Heart left ventricle (tissue), 16 donors: ENCODE results near the gene IGSF11. TPM values are rescaled to one million over a fixed set of nuclear protein-coding genes. Genes with fewer than 3 reads are reported as not detected.

Experiments
- ATAC-seq, 4 donors: fragments of 200-7000 bp; cut with Tn5 transposase; one replicate each; pipeline ENCODE4 v1.9.1; 2020 to 2022; ENCODE audit warnings: moderate library complexity in 4 of 4, mild to moderate bottlenecking in 3 of 4, moderate number of reproducible peaks in 1 of 4
- DNase-seq, 5 donors: peaks; one replicate each; pipeline ENCODE4 v3.0.0-alpha.2; 2020
- H3K27ac ChIP-seq, 12 donors: fragments of 200-600 bp; sonication (generic) in 4 of 12; one replicate each; pipeline versions ENCODE4 v1.5.0 to v1.8.0; 2016 to 2022; ENCODE audit warnings: mild to moderate bottlenecking in 2 of 12
- H3K27me3 ChIP-seq, 9 donors: fragments of 200-600 bp; sonication (generic) in 2 of 9; one replicate each; pipeline versions ENCODE4 v1.5.1 to v1.8.0; 2016 to 2022; ENCODE audit warnings: mild to moderate bottlenecking in 3 of 9
- H3K36me3 ChIP-seq, 9 donors: fragments of 200-600 bp; sonication (generic) in 2 of 9; one replicate each; pipeline versions ENCODE4 v1.5.0 to v1.8.0; 2018 to 2022; ENCODE audit warnings: mild to moderate bottlenecking in 2 of 9
- H3K4me1 ChIP-seq, 12 donors: fragments of 200-600 bp; sonication (generic) in 4 of 12; one replicate each; pipeline versions ENCODE4 v1.5.0 to v1.8.0; 2016 to 2022; ENCODE audit warnings: mild to moderate bottlenecking in 3 of 12
- H3K4me3 ChIP-seq, 12 donors: fragments of 200-600 bp; sonication (generic) in 4 of 12; one replicate each; pipeline versions ENCODE4 v1.5.0 to v1.8.0; 2017 to 2022; ENCODE audit warnings: mild to moderate bottlenecking in 9 of 12, moderate library complexity in 4 of 12
- H3K9me3 ChIP-seq, 12 donors: fragments of 200-600 bp; sonication (generic) in 4 of 12; one replicate each; pipeline versions ENCODE4 v1.5.0 to v1.8.0; 2016 to 2022; ENCODE audit warnings: mild to moderate bottlenecking in 1 of 12
- POLR2A ChIP-seq, 2 donors: fragments of 450-650 bp; IDR thresholded peaks; one replicate each; pipeline ENCODE4 v1.6.1; 2017; ENCODE audit warnings: antibody characterized with exemption in 2 of 2, mild to moderate bottlenecking in 2 of 2, moderate library complexity in 2 of 2
- WGBS, 4 donors: extraction: QIAGEN DNeasy Blood & Tissue Kit in 2 of 4; methylation state at CpG; one replicate each; pipeline versions ENCODE4 v1.1.5 to v1.1.7; 2013 to 2018; 5-methylcytosine and 5-hydroxymethylcytosine counted together
- intact Hi-C, 10 donors: fragments of 100-400 bp; cut with DNase I; formaldehyde crosslinking; loops; one replicate each; pipeline versions ENCODE4 v1.11.1 to v1.14.2; 2022
- polyA plus RNA-seq, 2 donors: library from polyadenylated mRNA; stranded (reverse); fragments of 200-250 nt; gene quantifications; one replicate each; pipeline ENCODE4 v1.2.3, GENCODE V29; 2013
- total RNA-seq, 9 donors: library from RNA; depleted of rRNA in 2 of 9; stranded (reverse); fragments of >200 nt in 2 of 9; fragmentation: NEBNext Ultra II Directional in 3 of 9; extraction: Animal tissue kit (Norgen Biotek cat#: 25700) in 3 of 9; gene quantifications; one replicate each; pipeline versions ENCODE4 v1.1.0 to v1.2.4, GENCODE V29; 2016 to 2023
- TF ChIP-seq, protein P1 (sequence below), 12 donors: fragments of 200-600 bp; sonication (generic) in 4 of 12; IDR thresholded peaks; one replicate each; pipeline versions ENCODE4 v1.5.0 to v1.8.0; 2018 to 2022; ENCODE audit warnings: antibody characterized with exemption in 12 of 12, mild to moderate bottlenecking in 5 of 12
- donor health status: ischemic (EF 13 %, LVEDD 7.1; RV severe dilation, severe dysfunction).
- donor health status: healthy with polysubstance abuse.
- donor health status: DM: no; HTN: yes; CAD: no.
- donor health status: DM: no; HTN: no; CAD: no.
- donor health status: ischemic (EF 25% LVEDD 6.9; RV normal size, moderate dysfunction).
- donor health status: ischemic (EF 25% LVEDD 5.7; RV mildly dilated, moderate dysfunction).
- donor health status: healthy.
- donor health status: DM: yes; HTN: yes; CAD: no.
- donor health status: ischemic (EF 35%, LVEDD 5.7; RV mildly dilated, moderate dysfunction).
- donor health status: nonischemic (EF 11% LVEDD 7.7; RV severe dilation, severe dysfunction).
- donor health status: DM: yes; HTN: yes; CAD: no.
- donor health status: PGD.
- donor health status: ischemic (EF 29% LVEDD 5.4; RV normal size, mild dysfunction).
- donor health status: nonischemic (EF 23%, LVEDD 6.1; RV moderate dilation, normal function).

The IGSF11 gene
- total and polyA plus RNA-seq, 11 donors = 0.32 to 5.0 (median 1.5) TPM

DNA sequence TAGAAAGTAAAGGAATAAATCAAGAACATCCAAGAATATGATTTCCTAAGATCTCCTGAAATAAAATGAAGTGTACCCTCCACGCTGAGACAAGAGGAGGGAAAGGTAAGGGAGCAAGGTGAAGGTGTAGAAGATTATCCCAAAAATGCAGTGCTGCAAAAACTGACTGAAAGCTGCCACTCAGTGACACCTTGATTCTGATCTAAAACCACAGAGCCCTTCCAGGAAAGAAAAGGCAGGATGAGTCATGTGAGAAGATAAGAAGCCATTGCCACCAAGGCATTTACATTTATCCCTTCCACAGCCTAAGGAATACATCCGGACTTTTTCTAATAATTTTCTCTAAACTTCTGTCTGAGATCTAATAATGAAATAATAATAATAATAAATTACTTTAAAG, 49.9 kb downstream of the IGSF11 start:
- Histone ChIP-seq H3K4me3 (no peak overlapping the region), H3K9me3 (no peaks in the 10 kb centered on the region), H3K27me3 (peaks cover 0 to 2% (median 0%) of the 10 kb centered on the region in 9 donors), H3K27ac (no peak overlapping the region), H3K36me3 (no peaks in the 10 kb centered on the region), H3K4me1 (peaks cover 0 to 34% (median 8%) of the 10 kb centered on the region in 12 donors)
- 52 to 63% (median 61%) methylated on average over 2 of the region's 2 CpGs for WGBS, 4 donors
- no peak for ATAC-seq
- no peak for DNase-seq
- TF ChIP-seq, protein P1, sequence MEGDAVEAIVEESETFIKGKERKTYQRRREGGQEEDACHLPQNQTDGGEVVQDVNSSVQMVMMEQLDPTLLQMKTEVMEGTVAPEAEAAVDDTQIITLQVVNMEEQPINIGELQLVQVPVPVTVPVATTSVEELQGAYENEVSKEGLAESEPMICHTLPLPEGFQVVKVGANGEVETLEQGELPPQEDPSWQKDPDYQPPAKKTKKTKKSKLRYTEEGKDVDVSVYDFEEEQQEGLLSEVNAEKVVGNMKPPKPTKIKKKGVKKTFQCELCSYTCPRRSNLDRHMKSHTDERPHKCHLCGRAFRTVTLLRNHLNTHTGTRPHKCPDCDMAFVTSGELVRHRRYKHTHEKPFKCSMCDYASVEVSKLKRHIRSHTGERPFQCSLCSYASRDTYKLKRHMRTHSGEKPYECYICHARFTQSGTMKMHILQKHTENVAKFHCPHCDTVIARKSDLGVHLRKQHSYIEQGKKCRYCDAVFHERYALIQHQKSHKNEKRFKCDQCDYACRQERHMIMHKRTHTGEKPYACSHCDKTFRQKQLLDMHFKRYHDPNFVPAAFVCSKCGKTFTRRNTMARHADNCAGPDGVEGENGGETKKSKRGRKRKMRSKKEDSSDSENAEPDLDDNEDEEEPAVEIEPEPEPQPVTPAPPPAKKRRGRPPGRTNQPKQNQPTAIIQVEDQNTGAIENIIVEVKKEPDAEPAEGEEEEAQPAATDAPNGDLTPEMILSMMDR (IDR thresholded peaks at IDR 0.05) = no peak
- TF ChIP-seq POLR2A (IDR thresholded peaks at IDR 0.05) = no peak
- intact Hi-C loops = no loop called here

DNA sequence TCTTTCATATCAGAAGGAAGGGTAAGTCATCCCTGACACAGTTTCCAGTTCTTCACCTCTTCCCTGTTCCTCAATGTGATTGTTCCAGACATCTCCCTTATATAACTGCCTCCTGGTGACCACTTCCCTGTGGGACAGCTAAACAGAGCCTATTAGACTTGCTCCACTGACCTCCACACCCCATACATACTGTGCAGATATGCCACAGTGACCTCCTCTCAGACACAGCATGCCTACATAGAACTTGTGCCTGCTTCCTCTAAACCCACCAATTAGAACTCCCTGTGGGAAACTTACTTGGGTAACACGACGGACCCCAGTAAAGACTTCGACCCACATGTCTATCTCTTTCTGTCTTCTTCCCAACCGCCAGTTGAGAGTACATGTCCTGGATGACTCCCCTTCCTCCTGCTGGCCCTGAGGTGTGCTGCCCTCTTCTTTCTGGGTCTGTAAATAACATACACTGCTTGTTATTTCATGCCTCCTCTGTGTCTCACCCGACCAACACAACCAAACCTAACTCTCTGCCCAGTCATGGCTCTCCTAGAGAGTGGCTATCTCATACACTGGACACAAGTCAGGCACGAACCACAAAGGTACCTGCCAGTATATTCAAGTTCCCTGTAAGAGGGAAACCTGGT, 53.0 kb downstream of the IGSF11 start:
- no peak overlapping the region for H3K27ac ChIP-seq
- H3K36me3 ChIP-seq = no peaks in the 10 kb centered on the region
- DNase-seq (no peak), ATAC-seq (no peak)
- peaks cover 0 to 21% (median 1%) of the 10 kb centered on the region in 12 donors for H3K4me1 ChIP-seq
- no peak overlapping the region for H3K4me3 ChIP-seq
- TF ChIP-seq, protein P1 (IDR thresholded peaks at IDR 0.05) = no peak
- TF ChIP-seq POLR2A (IDR thresholded peaks at IDR 0.05) = no peak
- 82 to 89% (median 84%) methylated on average over 6 of the region's 6 CpGs for WGBS, 4 donors
- intact Hi-C loops = no loop called here
- H3K27me3 ChIP-seq = peaks cover 0 to 2% (median 0%) of the 10 kb centered on the region in 9 donors
- no peaks in the 10 kb centered on the region for H3K9me3 ChIP-seq

DNA sequence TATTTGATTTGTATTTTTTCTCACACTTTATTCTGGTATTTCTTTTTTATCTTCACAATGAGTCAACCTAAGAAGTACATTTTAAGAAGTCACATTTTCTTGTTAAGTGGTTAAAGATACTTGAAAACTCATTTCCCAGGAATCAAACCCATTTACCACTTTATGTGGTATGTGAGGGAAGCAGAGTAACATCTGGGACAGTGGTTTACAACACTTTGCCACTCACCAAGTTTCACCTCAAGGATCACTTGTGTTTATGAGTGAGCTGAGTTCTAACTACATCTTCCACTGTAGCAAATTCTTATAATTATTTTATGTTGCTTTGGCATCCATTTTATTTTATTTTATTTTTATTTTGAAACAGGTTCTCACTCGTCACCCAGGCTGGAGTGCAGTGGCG, 53.8 kb downstream of the IGSF11 start:
- Histone ChIP-seq H3K4me3 (no peak overlapping the region), H3K27ac (no peak overlapping the region), H3K27me3 (peaks cover 0 to 2% (median 0%) of the 10 kb centered on the region in 9 donors), H3K36me3 (no peaks in the 10 kb centered on the region), H3K9me3 (no peaks in the 10 kb centered on the region), H3K4me1 (peaks cover 0 to 15% (median 0%) of the 10 kb centered on the region in 12 donors)
- TF ChIP-seq POLR2A (IDR thresholded peaks at IDR 0.05) = no peak
- TF ChIP-seq, protein P1 (IDR thresholded peaks at IDR 0.05) = no peak
- intact Hi-C loops = no loop called here
- WGBS, 4 donors = 80 to 90% (median 87%) methylated on average over 2 of the region's 2 CpGs
- ATAC-seq (no peak), DNase-seq (no peak)

DNA sequence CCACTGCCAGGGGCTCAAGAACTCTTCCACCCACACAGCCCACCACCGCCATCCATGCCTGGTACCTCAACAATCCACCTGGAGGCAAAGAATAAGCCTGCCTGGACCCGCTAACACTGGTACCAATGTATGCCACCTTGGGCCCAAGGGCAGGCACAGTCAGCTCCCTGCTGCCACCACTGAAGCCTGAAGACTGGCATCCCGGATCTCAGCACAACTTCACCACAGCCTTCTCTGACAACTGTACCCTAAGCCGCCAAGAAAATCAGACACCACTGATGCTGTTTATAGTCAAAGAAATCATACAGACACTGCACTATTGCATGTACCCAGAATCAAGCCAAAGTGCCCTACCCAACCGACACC, 56.3 kb downstream of the IGSF11 start:
- intact Hi-C loops = no loop called here
- H3K9me3 ChIP-seq = peaks cover 0 to 3% (median 0%) of the 10 kb centered on the region in 12 donors
- ATAC-seq (no peak), DNase-seq (peak in 1 of 5 donors; percentile 24)
- no peak overlapping the region for H3K4me3 ChIP-seq
- H3K27me3 ChIP-seq = peaks cover 0 to 2% (median 0%) of the 10 kb centered on the region in 9 donors
- no peak overlapping the region for H3K27ac ChIP-seq
- TF ChIP-seq, protein P1 (IDR thresholded peaks at IDR 0.05) = no peak
- no peak for TF ChIP-seq POLR2A (IDR thresholded peaks at IDR 0.05)
- H3K36me3 ChIP-seq = no peaks in the 10 kb centered on the region
- peaks cover 0 to 4% (median 0%) of the 10 kb centered on the region in 12 donors for H3K4me1 ChIP-seq
- 88 to 94% (median 93%) methylated on average over 5 of the region's 5 CpGs for WGBS, 4 donors
